CD14-positive monocyte (primary cell): ENCODE data around the gene ARHGEF37. TPM values are rescaled to one million over a fixed set of nuclear protein-coding genes. Genes with fewer than 3 reads are reported as not detected.

Experiments
- DNase-seq, 3 donors: peaks; one replicate each; pipeline ENCODE4 v3.0.0-alpha.2; 2011 to 2022
- H2AFZ ChIP-seq: 2 replicates; pipeline ENCODE4 v1.6.0; 2012; ENCODE audit warnings: mild to moderate bottlenecking, low read depth, low read length, inconsistent platforms; ENCODE audit not compliant: insufficient read depth, poor library complexity, severe bottlenecking
- H3K27ac ChIP-seq, 2 donors: 1 replicate in 1 of 2; 2 replicates in 1 of 2; pipeline ENCODE4 v1.5.1; 2012 to 2013; ENCODE audit warnings: low read length in 2 of 2, control low read depth in 1 of 2, inconsistent platforms in 1 of 2, low read depth in 1 of 2, mild to moderate bottlenecking in 1 of 2
- H3K27me3 ChIP-seq, 2 donors: one replicate each; pipeline versions ENCODE4 v1.6.0 to v1.6.1; 2011 to 2013; ENCODE audit warnings: low read length in 2 of 2; ENCODE audit not compliant: control insufficient read depth in 2 of 2, insufficient read depth in 2 of 2
- H3K36me3 ChIP-seq, 2 donors: replicated peaks in 1 of 2; 1 replicate in 1 of 2; 2 replicates in 1 of 2; pipeline versions ENCODE4 v1.5.1 to v1.6.1; 2012 to 2013; ENCODE audit warnings: low read length in 2 of 2, control low read depth in 1 of 2, inconsistent platforms in 1 of 2, mild to moderate bottlenecking in 1 of 2; ENCODE audit not compliant: insufficient read depth in 2 of 2, control insufficient read depth in 1 of 2
- H3K4me1 ChIP-seq, 2 donors: 1 replicate in 1 of 2; 2 replicates in 1 of 2; pipeline versions ENCODE4 v1.5.1 to v1.6.1; 2012 to 2013; ENCODE audit warnings: low read length in 2 of 2, control low read depth in 1 of 2, inconsistent platforms in 1 of 2, mild to moderate bottlenecking in 1 of 2, moderate library complexity in 1 of 2; ENCODE audit not compliant: insufficient read depth in 2 of 2, control insufficient read depth in 1 of 2
- H3K4me2 ChIP-seq: replicated peaks from 2 replicates; pipeline ENCODE3; 2012; ENCODE audit warnings: low read length, moderate library complexity, mild to moderate bottlenecking; ENCODE audit not compliant: poor library complexity, severe bottlenecking; ENCODE audit errors: extremely low read depth
- H3K4me3 ChIP-seq, 3 experiments: fragments of 200-600 bp in 1 of 3; sonication (generic) in 1 of 3; replicated peaks in 1 of 3; 1 replicate in 2 of 3; 2 replicates in 1 of 3; pipeline ENCODE4 v1.5.1; 2011 to 2013; ENCODE audit warnings: low read length in 3 of 3, mild to moderate bottlenecking in 3 of 3, control low read depth in 2 of 3, low read depth in 2 of 3, inconsistent platforms in 1 of 3, moderate library complexity in 1 of 3
- H3K79me2 ChIP-seq: 2 replicates; pipeline ENCODE4 v1.6.0; 2012; ENCODE audit warnings: mild to moderate bottlenecking, control low read depth, inconsistent platforms, low read length, moderate library complexity; ENCODE audit not compliant: insufficient read depth
- H3K9ac ChIP-seq: 2 replicates; pipeline ENCODE4 v1.6.0; 2017; ENCODE audit warnings: low read length, mild to moderate bottlenecking; ENCODE audit not compliant: insufficient read depth, poor library complexity, severe bottlenecking
- H3K9me3 ChIP-seq, 2 donors: replicated peaks in 1 of 2; 1 replicate in 1 of 2; 2 replicates in 1 of 2; pipeline versions ENCODE4 v1.5.1 to v1.6.1; 2012 to 2013; ENCODE audit warnings: low read length in 2 of 2, control low read depth in 1 of 2; ENCODE audit not compliant: control insufficient read depth in 1 of 2, insufficient read depth in 1 of 2
- H4K20me1 ChIP-seq: 2 replicates; pipeline ENCODE4 v1.6.0; 2012; ENCODE audit warnings: mild to moderate bottlenecking, low read length, control low read depth, moderate library complexity; ENCODE audit not compliant: insufficient read depth
- H3K27ac Mint-ChIP-seq, 7 donors: one replicate each; pipeline ENCODE4 v1.8.0; 2020; ENCODE audit warnings: mild to moderate bottlenecking in 7 of 7, mixed read lengths in 7 of 7, moderate library complexity in 6 of 7, inconsistent platforms in 2 of 7
- H3K27me3 Mint-ChIP-seq, 3 donors: one replicate each; pipeline ENCODE4 v1.8.0; 2021 to 2022; ENCODE audit warnings: low read depth in 3 of 3, mild to moderate bottlenecking in 3 of 3, mixed read lengths in 3 of 3, moderate library complexity in 3 of 3, inconsistent platforms in 1 of 3
- H3K36me3 Mint-ChIP-seq, 2 donors: one replicate each; pipeline ENCODE4 v1.8.0; 2020; ENCODE audit warnings: mixed read lengths in 2 of 2, inconsistent platforms in 1 of 2, mild to moderate bottlenecking in 1 of 2
- H3K4me1 Mint-ChIP-seq: one replicate; pipeline ENCODE4 v1.8.0; 2020; ENCODE audit warnings: mild to moderate bottlenecking, mixed read lengths
- H3K4me3 Mint-ChIP-seq, 2 donors: one replicate each; pipeline ENCODE4 v1.8.0; 2020; ENCODE audit warnings: mild to moderate bottlenecking in 2 of 2, mixed read lengths in 2 of 2, moderate library complexity in 1 of 2
- H3K9me3 Mint-ChIP-seq, 7 donors: one replicate each; pipeline ENCODE4 v1.8.0; 2020 to 2022; ENCODE audit warnings: mixed read lengths in 7 of 7, mild to moderate bottlenecking in 6 of 7, moderate library complexity in 6 of 7, inconsistent platforms in 2 of 7
- WGBS: methylation state at CpG from one replicate; pipeline ENCODE4 v1.1.5; 2013; ENCODE audit warnings: missing lambda C conversion rate; ENCODE audit not compliant: insufficient coverage; 5-methylcytosine and 5-hydroxymethylcytosine counted together
- intact Hi-C, 2 donors: fragments of 100-400 bp; cut with micrococcal nuclease; formaldehyde crosslinking; loops; one replicate each; pipeline versions ENCODE4 v1.15.0 to v1.15.1; 2023
- polyA plus RNA-seq, 3 donors: library from polyadenylated mRNA; depleted of rRNA in 1 of 3; unstranded in 2 of 3; stranded (reverse) in 1 of 3; fragments of 300-500 nt in 2 of 3; fragments of >200 nt in 1 of 3; fragmentation: Illumina TruSeq in 2 of 3; gene quantifications; 1 replicate in 2 of 3; 2 replicates in 1 of 3; pipeline ENCODE4 v1.2.3, GENCODE V29; 2012 to 2021
- TF ChIP-seq, protein P1 (sequence below): fragments of 200-600 bp; IDR thresholded peaks from one replicate; pipeline ENCODE4 v1.8.0; 2022; ENCODE audit warnings: antibody characterized with exemption, mild to moderate bottlenecking

Gene ARHGEF37
- polyA plus RNA-seq, 3 donors = not detected

DNA sequence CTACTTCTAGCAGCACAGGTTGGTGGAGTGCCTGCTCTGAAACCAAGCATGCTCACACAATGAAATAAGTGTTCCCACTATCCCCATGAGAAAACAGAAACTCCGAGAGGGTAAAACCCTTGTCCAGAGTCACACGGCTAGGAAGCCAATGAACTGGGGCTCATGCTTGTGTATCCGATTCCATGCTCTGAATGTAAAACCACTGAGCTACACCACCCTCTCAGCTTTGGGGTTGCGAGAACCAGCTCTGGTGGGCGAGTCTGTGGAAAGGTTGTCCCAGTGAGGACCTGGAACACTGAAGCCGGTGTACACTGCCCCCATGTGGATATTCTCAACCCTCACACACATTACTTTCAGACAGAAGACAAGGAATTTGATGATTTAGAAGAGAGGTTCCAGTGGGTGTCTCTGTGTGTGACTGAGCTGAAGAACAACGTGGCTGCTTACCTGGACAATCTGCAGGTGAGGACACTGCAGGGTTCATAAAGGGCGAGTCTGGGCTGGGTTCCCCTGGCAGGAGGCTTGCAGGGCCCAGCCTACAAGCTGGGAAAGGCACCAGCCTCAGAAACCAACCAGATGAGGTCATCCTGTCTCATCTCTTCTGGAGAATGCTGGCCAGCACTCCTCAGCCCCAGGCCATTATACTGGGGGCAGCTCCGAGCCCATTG lies 37.4 kb downstream of the ARHGEF37 start:
- Histone ChIP-seq H3K4me1 (no peaks in the 10 kb centered on the region), H2AFZ (no peak overlapping the region), H3K27me3 (no peaks in the 10 kb centered on the region), H3K79me2 (no peaks in the 10 kb centered on the region), H3K9me3 (no peaks in the 10 kb centered on the region), H3K4me3 (no peak overlapping the region), H3K9ac (no peak overlapping the region), H3K36me3 (no peaks in the 10 kb centered on the region), H3K27ac (no peak overlapping the region), H3K4me2 (no peak overlapping the region), H4K20me1 (no peaks in the 10 kb centered on the region)
- peaks cover 0 to 2% (median 0%) of the 10 kb centered on the region in 7 donors for H3K9me3 Mint-ChIP-seq
- TF ChIP-seq, protein P1, sequence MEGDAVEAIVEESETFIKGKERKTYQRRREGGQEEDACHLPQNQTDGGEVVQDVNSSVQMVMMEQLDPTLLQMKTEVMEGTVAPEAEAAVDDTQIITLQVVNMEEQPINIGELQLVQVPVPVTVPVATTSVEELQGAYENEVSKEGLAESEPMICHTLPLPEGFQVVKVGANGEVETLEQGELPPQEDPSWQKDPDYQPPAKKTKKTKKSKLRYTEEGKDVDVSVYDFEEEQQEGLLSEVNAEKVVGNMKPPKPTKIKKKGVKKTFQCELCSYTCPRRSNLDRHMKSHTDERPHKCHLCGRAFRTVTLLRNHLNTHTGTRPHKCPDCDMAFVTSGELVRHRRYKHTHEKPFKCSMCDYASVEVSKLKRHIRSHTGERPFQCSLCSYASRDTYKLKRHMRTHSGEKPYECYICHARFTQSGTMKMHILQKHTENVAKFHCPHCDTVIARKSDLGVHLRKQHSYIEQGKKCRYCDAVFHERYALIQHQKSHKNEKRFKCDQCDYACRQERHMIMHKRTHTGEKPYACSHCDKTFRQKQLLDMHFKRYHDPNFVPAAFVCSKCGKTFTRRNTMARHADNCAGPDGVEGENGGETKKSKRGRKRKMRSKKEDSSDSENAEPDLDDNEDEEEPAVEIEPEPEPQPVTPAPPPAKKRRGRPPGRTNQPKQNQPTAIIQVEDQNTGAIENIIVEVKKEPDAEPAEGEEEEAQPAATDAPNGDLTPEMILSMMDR = peak; percentile 50
- intact Hi-C loops = no loop called here
- no peaks in the 10 kb centered on the region for H3K36me3 Mint-ChIP-seq
- H3K27ac Mint-ChIP-seq = peak overlapping the region in 1 of 7 donors; percentile 46
- 54% methylated on average over 5 of the region's 9 CpGs for WGBS
- H3K4me3 Mint-ChIP-seq = no peak overlapping the region
- DNase-seq = no peak
- H3K27me3 Mint-ChIP-seq = peaks cover 0 to 7% (median 2%) of the 10 kb centered on the region in 3 donors
- H3K4me1 Mint-ChIP-seq = no peaks in the 10 kb centered on the region

DNA sequence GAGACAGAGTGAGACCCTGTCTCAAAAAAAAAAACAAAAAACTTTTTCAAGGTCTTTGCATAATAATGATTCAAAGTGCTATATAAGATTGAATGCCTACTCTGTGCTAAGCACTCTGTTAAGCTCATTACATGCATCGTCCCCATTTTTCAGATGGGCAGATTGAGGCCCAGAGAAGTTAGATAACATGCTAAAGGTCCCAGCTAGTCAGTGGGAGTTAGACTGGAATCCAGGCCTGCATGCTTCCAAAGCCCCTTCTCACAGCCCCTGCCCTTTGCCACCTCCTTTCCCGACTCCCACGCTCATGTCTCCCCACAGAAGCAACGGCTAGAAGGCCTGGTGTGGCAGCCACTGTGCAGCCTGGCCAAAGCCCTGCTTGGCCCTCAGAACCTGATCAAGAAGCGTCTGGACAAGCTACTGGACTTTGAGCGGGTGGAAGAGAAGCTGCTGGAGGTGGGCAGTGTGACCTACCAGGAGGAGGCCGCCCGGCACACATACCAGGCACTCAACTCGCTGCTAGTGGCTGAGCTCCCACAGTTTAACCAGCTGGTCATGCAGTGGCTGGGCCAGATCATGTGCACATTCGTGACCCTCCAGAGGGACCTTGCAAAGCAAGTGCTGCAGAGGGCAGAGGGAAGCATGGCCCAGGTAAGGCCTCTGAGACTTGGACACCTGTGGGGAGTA lies 40.3 kb downstream of the ARHGEF37 start:
- DNase-seq = no peak
- intact Hi-C loops = no loop called here
- Histone ChIP-seq H3K4me3 (no peak overlapping the region), H3K9me3 (no peaks in the 10 kb centered on the region), H3K4me1 (no peaks in the 10 kb centered on the region), H3K27me3 (no peaks in the 10 kb centered on the region), H3K9ac (no peak overlapping the region), H3K27ac (no peak overlapping the region), H3K36me3 (no peaks in the 10 kb centered on the region), H4K20me1 (no peaks in the 10 kb centered on the region), H3K79me2 (no peaks in the 10 kb centered on the region), H2AFZ (no peak overlapping the region), H3K4me2 (no peak overlapping the region)
- H3K4me1 Mint-ChIP-seq = no peaks in the 10 kb centered on the region
- H3K36me3 Mint-ChIP-seq = no peaks in the 10 kb centered on the region
- H3K9me3 Mint-ChIP-seq = peaks cover 0 to 2% (median 0%) of the 10 kb centered on the region in 7 donors
- no peak overlapping the region for H3K27ac Mint-ChIP-seq
- H3K27me3 Mint-ChIP-seq = peaks cover 0 to 3% (median 2%) of the 10 kb centered on the region in 3 donors
- TF ChIP-seq, protein P1 = no peak
- WGBS = 98% methylated on average over 8 of the region's 10 CpGs
- no peak overlapping the region for H3K4me3 Mint-ChIP-seq
